ENCODE data around the gene SLC6A8. TPM values are rescaled to one million over a fixed set of nuclear protein-coding genes. Genes with fewer than 3 reads are reported as not detected.

The SLC6A8 gene
- total RNA-seq, 8 experiments from 2014 or later = 8.9 to 55.9 (median 38.7) TPM

DNA sequence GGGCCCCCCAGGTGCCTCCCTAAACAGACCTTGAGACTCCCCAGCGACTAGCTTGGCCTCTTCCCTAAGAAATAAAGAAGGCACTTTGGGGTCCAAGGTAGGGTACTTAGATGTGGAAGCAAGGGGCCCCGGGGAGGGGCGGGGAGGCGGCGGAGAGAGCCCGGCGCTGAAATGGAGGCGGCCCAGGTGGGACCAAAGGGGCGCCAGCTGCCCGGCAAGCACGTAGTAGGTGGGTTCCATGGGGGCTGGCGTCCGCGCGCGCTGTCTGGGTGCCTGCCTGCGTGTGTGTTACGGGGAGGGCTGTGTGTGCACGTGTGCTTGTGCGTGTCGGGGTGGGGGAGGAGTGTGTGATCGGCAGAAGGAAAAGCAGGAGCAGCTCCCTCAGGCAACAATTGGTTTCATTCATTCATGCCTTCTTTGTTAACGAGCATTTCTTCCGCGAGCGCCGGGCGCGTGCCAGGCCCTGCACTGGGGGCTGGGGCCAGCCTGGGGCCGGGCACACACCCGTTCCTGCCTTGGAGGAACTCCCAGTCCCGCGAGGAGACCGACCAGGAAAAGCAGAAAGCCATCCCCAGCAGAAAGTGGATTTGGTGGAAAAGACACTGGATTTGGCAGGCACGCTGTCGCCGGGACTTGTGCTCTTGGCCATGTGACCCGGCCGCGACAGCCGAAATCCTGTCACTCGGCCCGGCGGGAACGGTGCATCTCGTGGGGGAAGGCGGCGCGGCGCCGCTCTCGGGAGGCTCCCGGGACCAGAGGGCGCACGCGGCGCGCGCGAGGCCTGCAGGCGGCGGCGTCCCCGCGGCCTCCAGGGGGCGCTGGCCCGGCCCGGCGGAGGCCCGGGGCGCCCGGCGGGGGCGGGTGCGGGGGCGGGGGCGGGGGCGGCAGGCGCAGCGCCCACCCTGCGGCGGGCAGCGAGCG is 44.0 kb upstream of the SLC6A8 start:
- Histone ChIP-seq H3K4me1 (replicated peaks in 1 of 2) (peaks cover 31 to 33% of the 10 kb centered on the region in 2 donors), H3K4me3 (peak overlapping the region; percentile 24 to 30 (median 26)), H3K27ac (no peak overlapping the region)
- peak; percentile 34 to 76 (median 46) for ATAC-seq (replicated peaks in 6 of 8)
- in situ Hi-C loops (cut with MboI; ENCODE audit: low pct_unique_long_range_greater_than_20kb in 2 of 9, low sequenced_read_pairs in 9 of 9, unreplicated experiment in 9 of 9) = no loop called here
- 0 to 45% methylated on average over 6 to 7 of the region's 84 CpGs; no CpG with 5 or more reads in 8 of the 10 experiments for WGBS, 10 experiments

DNA sequence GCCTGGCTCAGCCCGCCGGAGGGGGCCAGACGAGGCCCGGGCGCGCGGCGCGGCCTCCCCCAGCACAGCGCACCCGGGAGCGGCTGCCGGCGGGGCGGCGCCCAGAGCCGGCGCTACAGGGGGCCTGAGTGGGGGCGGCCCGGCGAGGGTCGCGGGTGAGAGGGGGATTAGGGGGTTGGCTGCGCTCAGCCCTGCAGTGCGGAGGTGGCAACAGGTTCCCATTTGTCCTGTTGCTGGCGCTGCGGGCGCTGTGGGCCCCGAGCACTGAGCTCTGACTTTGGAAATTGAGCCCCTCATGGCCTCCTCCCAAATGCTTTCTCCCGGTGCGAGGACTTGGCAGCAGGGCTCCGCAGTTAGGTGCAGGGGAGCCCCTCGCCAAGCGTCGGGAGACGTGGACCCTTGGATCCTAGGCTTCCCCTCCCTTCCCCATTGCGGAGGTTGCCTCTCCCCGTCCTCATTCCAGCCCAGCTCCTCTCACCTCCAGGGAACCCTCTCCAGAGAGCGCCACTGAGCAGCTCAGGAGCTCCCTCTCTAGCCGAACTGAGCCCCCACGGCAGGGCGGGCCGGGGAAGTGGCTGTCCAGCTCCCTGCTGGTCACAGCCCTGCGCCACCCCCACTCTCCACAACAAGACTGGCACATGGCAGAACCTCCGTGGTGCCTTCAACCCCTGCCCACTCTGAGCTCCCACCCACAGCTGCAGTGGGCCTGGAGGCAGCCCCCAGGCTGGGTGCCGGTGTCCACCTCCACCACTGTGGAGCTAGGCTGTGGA is 43.2 kb upstream of the SLC6A8 start:
- 38% methylated on average over 10 of the region's 46 CpGs; no CpG with 5 or more reads in 9 of the 10 experiments for WGBS, 10 experiments
- ATAC-seq (replicated peaks in 6 of 8) = peak in 6 of 8 experiments; percentile 15 to 48 (median 30)
- no peak overlapping the region for H3K27ac ChIP-seq

DNA sequence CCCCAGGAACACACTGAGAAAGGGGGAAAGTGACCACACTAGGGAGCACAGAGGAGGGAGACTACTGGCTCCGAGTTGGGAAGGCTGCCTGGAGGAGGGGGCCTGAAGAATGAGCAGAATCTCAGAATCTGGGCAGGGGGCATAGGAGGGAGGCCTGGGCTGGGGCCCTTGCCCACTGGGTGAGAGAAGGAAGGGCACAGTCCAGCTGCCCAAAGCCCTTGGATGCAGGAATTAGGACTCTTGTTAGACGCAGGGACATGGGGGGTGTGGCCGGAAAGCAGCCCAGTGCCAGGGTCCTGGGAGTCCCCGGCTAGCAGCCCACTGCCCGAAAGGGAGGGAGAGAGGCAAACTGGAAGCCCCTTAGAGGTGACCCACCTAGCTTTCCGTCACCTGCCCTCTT is 42.6 kb upstream of the SLC6A8 start:
- Histone ChIP-seq H3K27ac (no peak overlapping the region), H3K4me1 (replicated peaks in 1 of 2) (peaks cover 21 to 31% of the 10 kb centered on the region in 2 donors), H3K4me3 (no peak overlapping the region)
- in situ Hi-C loops (cut with MboI; ENCODE audit: low pct_unique_long_range_greater_than_20kb in 2 of 9, low sequenced_read_pairs in 9 of 9, unreplicated experiment in 9 of 9) = no loop called here
- 25% methylated on average over 1 of the region's 6 CpGs; no CpG with 5 or more reads in 9 of the 10 experiments for WGBS, 10 experiments
- no peak for ATAC-seq (replicated peaks in 6 of 8)

More for the DNA sequence above, 43.2 kb upstream of the SLC6A8 start:
- H3K4me3 ChIP-seq = peak overlapping the region; percentile 22 to 29 (median 26)
- H3K4me1 ChIP-seq (replicated peaks in 1 of 2) = peaks cover 22 to 31% of the 10 kb centered on the region in 2 donors
- in situ Hi-C loops (cut with MboI; ENCODE audit: low pct_unique_long_range_greater_than_20kb in 2 of 9, low sequenced_read_pairs in 9 of 9, unreplicated experiment in 9 of 9) = no loop called here

DNA sequence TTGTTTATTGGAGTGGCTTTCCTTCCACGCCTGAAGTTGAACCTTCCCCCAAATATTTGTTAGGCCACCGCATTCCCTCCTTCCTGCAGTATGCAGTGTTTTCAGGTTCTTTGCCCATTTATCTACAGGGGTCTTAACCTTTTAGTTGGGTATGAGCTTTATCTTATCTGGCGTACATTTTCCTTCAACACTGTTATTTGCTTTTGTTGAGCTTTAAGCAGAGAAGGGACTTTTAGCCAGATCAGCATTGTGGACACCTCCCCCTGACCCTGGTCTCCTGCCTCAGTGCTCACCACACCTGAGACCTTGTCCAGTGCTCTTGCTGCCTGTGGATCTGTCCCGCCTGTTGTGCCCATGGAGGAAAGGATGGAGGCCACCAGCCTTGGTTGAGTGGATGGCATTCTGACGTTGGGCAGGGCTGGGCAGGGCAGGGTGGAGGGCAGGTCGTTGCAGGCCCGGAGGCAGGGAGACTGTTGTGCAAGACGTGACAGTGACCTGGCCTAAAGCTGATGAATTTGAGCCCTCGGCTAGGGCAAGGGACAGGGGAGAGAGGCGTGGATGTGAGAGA is 41.7 kb upstream of the SLC6A8 start:
- 25 to 100% (median 73%) methylated on average over 1 to 2 of the region's 10 CpGs; no CpG with 5 or more reads in 6 of the 10 experiments for WGBS, 10 experiments
- in situ Hi-C loops (cut with MboI; ENCODE audit: low pct_unique_long_range_greater_than_20kb in 2 of 9, low sequenced_read_pairs in 9 of 9, unreplicated experiment in 9 of 9) = no loop called here

DNA sequence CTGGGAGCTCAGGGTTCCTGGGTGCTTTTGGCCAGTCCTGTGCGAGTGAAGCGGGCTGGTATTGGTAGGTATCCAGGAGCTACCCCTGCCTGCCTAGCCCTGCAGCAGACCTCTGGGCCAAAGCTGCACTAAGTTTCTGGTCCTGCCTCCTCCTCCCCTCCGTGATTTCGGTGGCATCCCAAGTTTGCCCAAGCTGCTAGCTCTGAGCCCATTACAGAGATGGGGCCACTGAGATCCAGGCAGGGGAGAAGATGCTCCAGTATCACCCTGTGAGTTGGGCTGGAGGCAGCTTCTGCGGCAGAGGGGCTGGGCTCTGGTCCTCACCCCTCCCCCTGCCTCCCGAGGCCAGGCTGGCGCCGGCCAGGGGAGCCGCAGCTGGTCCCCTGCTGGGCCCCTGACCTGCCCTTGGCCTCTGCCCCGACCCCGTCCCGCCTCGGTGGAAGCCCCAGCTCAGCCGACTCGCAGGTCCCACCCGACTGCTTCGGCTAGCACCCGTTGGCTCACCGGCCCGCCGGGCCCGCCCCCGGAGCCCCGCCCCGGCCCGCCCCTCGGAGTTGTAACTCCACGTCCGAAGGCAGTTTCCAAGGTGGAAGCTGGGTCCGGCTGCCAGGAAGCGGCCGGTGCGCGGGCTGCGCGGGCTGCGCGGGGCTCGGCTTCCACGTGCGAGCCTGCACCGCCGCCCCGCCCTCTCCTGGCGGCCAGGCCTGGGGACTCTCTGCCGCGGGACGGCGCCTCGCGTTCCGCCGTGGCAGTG is 40.9 kb upstream of the SLC6A8 start, which contains the start of gene DUSP9:
DUSP9 (plus strand) TSS at position 584 of the 754 bp plus-strand sequence. CDS start 751 bp downstream, outside the sequence.
- peaks cover 10 to 20% of the 10 kb centered on the region in 2 donors for H3K4me1 ChIP-seq (replicated peaks in 1 of 2)
- in situ Hi-C loops (cut with MboI; ENCODE audit: low pct_unique_long_range_greater_than_20kb in 2 of 9, low sequenced_read_pairs in 9 of 9, unreplicated experiment in 9 of 9) = no loop called here
- peak within 1 kb of the TSS in 1 of 2 donors; percentile 50 for H3K27ac ChIP-seq
- ATAC-seq (replicated peaks in 6 of 8) = peak; percentile 25 to 66 (median 54)
- peak within 1 kb of the TSS in 2 of 5 donors; percentile 15 to 28 for H3K4me3 ChIP-seq
- WGBS, 10 experiments = 34% methylated on average over 10 of the region's 53 CpGs; no CpG with 5 or more reads in 9 of the 10 experiments

More for the DNA sequence above, 41.7 kb upstream of the SLC6A8 start:
- ATAC-seq (replicated peaks in 6 of 8) = no peak
- H3K27ac ChIP-seq = no peak overlapping the region
- H3K4me3 ChIP-seq = no peak overlapping the region
- H3K4me1 ChIP-seq (replicated peaks in 1 of 2) = peaks cover 18 to 28% of the 10 kb centered on the region in 2 donors

DNA sequence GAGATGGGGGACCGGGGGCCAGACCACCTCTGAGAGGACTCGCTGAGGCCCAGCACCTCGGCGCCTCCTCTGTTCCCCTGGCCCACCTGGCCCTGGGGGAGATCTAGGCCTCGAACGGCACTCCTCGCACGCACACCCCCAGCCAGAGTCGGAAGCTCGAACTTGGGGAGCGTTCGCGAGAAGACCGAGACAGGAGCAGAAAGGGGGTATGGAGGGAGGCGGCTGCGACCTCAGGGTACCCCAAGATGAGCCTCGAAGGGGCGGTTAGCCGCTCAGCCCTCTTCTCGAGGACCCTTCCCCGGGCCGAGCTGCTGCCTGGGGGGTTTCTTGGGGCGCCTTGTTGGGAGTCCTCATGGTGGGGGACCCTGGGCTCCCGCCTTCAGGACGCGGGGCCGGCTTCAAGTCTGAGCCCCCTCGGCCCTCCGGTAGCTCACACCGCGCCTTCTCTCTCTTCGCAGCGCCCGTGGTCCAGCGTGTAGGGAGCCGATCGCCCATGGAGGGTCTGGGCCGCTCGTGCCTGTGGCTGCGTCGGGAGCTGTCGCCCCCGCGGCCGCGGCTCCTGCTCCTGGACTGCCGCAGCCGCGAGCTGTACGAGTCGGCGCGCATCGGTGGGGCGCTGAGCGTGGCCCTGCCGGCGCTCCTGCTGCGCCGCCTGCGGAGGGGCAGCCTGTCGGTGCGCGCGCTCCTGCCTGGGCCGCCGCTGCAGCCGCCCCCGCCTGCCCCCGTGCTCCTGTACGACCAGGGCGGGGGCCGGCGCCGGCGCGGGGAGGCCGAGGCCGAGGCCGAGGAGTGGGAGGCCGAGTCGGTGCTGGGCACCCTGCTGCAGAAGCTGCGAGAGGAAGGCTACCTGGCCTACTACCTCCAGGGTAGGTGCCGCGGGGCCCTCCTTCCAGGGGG is 40.0 kb upstream of the SLC6A8 start:
- Histone ChIP-seq H3K27ac (peak overlapping the region in 1 of 2 donors; percentile 50), H3K4me1 (replicated peaks in 1 of 2) (peaks cover 5 to 18% of the 10 kb centered on the region in 2 donors), H3K4me3 (peak overlapping the region in 2 of 5 donors; percentile 15 to 28)
- no CpG with 5 or more reads among the region's 85 CpGs for WGBS, 10 experiments
- peak in 1 of 8 experiments; percentile 1 for ATAC-seq (replicated peaks in 6 of 8)
- in situ Hi-C loops (cut with MboI; ENCODE audit: low pct_unique_long_range_greater_than_20kb in 2 of 9, low sequenced_read_pairs in 9 of 9, unreplicated experiment in 9 of 9) = no loop called here

DNA sequence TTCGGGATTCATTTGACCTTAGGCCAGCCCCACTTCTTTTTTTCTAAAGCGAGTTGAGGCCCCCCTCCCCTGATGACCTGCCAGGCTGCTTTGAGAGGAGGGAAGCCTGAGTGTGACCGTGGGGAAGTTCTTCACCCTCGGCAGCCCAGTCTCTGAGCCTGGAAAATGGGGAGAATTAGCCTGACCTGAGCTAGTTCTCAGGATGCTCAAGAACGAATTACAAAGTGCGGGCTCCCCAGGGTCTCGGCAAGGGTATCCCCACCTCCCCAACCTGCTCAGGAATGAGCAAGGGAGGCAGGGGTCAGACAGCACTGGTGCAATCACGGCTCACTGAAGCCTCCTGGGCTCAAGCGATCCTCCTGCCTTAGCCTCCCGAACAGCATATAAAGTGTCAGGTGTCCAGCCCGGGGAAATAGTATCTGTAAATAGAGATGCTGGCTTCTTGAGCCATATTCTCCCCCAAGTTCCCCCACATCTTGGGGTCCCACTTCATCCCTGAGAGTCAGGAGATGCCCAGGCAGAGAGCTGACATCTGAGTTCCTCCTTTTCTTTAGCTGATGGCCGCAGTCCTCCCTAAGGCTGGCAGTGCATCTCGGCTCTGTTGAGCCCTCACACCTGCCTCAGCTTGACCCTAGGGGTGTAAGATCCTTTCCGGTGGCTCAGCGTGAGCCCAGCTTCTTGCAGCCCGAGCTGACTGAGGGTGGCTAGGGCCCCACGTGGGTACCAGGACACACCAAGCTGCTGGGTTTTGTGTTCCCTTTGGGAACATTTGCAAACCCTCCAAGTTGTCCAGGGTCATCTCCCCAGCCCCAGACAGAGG is 39.2 kb upstream of the SLC6A8 start:
- 39 to 100% (median 87%) methylated on average over 1 to 6 of the region's 17 CpGs; no CpG with 5 or more reads in 7 of the 10 experiments for WGBS, 10 experiments
- no peak overlapping the region for H3K4me3 ChIP-seq
- peaks cover 0 to 14% of the 10 kb centered on the region in 2 donors for H3K4me1 ChIP-seq (replicated peaks in 1 of 2)
- in situ Hi-C loops (cut with MboI; ENCODE audit: low pct_unique_long_range_greater_than_20kb in 2 of 9, low sequenced_read_pairs in 9 of 9, unreplicated experiment in 9 of 9) = no loop called here
- no peak for ATAC-seq (replicated peaks in 6 of 8)
- H3K27ac ChIP-seq = no peak overlapping the region

DNA sequence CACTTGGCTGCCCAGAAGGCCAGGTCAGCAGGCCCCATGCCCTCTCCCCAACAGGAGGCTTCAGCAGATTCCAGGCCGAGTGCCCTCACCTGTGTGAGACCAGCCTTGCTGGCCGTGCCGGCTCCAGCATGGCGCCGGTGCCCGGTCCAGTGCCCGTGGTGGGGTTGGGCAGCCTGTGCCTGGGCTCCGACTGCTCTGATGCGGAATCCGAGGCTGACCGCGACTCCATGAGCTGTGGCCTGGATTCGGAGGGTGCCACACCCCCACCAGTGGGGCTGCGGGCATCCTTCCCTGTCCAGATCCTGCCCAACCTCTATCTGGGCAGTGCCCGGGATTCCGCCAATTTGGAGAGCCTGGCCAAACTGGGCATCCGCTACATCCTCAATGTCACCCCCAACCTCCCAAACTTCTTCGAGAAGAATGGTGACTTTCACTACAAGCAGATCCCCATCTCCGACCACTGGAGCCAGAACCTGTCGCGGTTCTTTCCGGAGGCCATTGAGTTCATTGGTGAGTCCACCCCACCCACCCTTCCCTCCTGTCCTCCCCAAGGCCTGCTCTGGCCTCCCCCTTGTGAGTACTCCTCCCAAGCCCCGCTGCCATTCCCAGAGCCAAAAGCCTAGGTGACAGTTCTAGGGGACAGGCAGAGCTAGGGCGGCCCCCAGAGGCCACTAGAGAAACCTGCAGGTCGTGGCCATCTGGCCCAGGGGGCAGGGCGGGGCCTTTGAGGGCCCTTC is 38.4 kb upstream of the SLC6A8 start:
- in situ Hi-C loops (cut with MboI; ENCODE audit: low pct_unique_long_range_greater_than_20kb in 2 of 9, low sequenced_read_pairs in 9 of 9, unreplicated experiment in 9 of 9) = no loop called here
- peak in 4 of 8 experiments; percentile 11 to 77 (median 49) for ATAC-seq (replicated peaks in 6 of 8)
- Histone ChIP-seq H3K27ac (no peak overlapping the region), H3K4me1 (replicated peaks in 1 of 2) (peaks cover 0 to 14% of the 10 kb centered on the region in 2 donors), H3K4me3 (no peak overlapping the region)
- 76% methylated on average over 9 of the region's 26 CpGs; no CpG with 5 or more reads in 9 of the 10 experiments for WGBS, 10 experiments

DNA sequence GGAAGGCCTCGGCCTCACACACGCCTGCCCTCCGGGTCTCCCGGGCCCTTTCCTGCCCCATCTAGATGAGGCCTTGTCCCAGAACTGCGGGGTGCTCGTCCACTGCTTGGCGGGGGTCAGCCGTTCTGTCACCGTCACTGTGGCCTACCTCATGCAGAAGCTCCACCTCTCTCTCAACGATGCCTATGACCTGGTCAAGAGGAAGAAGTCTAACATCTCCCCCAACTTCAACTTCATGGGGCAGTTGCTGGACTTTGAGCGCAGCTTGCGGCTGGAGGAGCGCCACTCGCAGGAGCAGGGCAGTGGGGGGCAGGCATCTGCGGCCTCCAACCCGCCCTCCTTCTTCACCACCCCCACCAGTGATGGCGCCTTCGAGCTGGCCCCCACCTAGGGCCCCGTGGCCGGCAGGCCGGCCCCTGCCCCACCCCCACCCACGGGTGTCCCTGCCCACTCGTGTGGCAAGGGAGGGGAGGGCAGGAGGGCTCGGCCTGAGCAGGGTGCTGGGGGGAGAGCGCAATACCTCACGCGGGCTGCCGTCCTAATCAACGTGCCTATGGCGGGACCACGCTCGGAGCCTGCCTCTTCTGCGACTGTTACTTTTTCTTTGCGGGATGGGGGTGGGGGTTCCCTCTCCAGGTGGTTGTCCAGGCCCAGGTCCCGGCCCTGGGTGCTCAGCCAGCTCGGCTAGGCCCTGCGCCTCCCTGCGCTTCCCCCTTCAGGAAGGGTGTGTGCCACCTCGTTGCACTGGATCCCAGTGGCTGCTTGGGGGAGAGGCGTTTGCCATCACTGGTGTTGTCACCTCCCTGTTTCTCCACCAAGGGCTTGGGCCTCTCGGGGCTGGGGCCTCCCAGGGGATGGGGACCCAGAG is 37.6 kb upstream of the SLC6A8 start:
- H3K4me1 ChIP-seq (replicated peaks in 1 of 2) = peaks cover 0 to 9% of the 10 kb centered on the region in 2 donors
- no CpG with 5 or more reads among the region's 41 CpGs for WGBS, 10 experiments
- ATAC-seq (replicated peaks in 6 of 8) = no peak
- H3K27ac ChIP-seq = no peak overlapping the region
- in situ Hi-C loops (cut with MboI; ENCODE audit: low pct_unique_long_range_greater_than_20kb in 2 of 9, low sequenced_read_pairs in 9 of 9, unreplicated experiment in 9 of 9) = loop anchor here in 3 of 9 experiments (25.0 kb wide), 2 partner anchors 88 to 113 kb away; no protein-coding TSS in a partner anchor
- no peak overlapping the region for H3K4me3 ChIP-seq

All from motor neuron (in vitro differentiated cells).